Stomach (tissue), 4 donors: ENCODE results near the gene ZNF783.

Experiments
- CTCF ChIP-seq, 7 experiments: fragments of 450-650 bp in 4 of 7; fragments of 200-600 bp in 3 of 7; sonication (generic) in 3 of 7; IDR thresholded peaks; one replicate each; pipeline ENCODE4 v1.5.1; 2016 to 2019; ENCODE audit warnings: antibody characterized with exemption in 7 of 7, control low read depth in 2 of 7, mild to moderate bottlenecking in 1 of 7
- POLR2AphosphoS5 ChIP-seq, 3 donors: sonication (generic); formaldehyde crosslinking; IDR thresholded peaks; one replicate each; pipeline ENCODE4 v1.6.1; 2016; ENCODE audit warnings: antibody characterized with exemption in 3 of 3

- TF ChIP-seq CTCF (IDR thresholded peaks at IDR 0.05) (no peak), POLR2AphosphoS5 (IDR thresholded peaks at IDR 0.05) (no peak)
Measured at GRCh38 chr7:149284343-149284742, 22.3 kb downstream of the ZNF783 start.
